Lower leg skin (tissue), 3 donors: ENCODE results near the gene LRRTM3.

Experiments used
- POLR2A ChIP-seq, 2 donors: fragments of 450-650 bp; IDR thresholded peaks; one replicate each; pipeline ENCODE4 v1.6.1; 2016 to 2017; ENCODE audit warnings: antibody characterized with exemption in 2 of 2, mild to moderate bottlenecking in 1 of 2, moderate library complexity in 1 of 2
- TF ChIP-seq, protein P1 (sequence below), 3 donors: fragments of 450-650 bp; IDR thresholded peaks; one replicate each; pipeline ENCODE4 v1.5.1; 2016; ENCODE audit warnings: antibody characterized with exemption in 3 of 3, mild to moderate bottlenecking in 3 of 3, moderate library complexity in 2 of 3

GRCh38 chr10:67079126-67079525 is 153.3 kb downstream of the LRRTM3 start:
- TF ChIP-seq, protein P1, sequence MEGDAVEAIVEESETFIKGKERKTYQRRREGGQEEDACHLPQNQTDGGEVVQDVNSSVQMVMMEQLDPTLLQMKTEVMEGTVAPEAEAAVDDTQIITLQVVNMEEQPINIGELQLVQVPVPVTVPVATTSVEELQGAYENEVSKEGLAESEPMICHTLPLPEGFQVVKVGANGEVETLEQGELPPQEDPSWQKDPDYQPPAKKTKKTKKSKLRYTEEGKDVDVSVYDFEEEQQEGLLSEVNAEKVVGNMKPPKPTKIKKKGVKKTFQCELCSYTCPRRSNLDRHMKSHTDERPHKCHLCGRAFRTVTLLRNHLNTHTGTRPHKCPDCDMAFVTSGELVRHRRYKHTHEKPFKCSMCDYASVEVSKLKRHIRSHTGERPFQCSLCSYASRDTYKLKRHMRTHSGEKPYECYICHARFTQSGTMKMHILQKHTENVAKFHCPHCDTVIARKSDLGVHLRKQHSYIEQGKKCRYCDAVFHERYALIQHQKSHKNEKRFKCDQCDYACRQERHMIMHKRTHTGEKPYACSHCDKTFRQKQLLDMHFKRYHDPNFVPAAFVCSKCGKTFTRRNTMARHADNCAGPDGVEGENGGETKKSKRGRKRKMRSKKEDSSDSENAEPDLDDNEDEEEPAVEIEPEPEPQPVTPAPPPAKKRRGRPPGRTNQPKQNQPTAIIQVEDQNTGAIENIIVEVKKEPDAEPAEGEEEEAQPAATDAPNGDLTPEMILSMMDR (IDR thresholded peaks at IDR 0.05): no peak
- no peak for TF ChIP-seq POLR2A (IDR thresholded peaks at IDR 0.05)
